HG02588 (cell line): ENCODE measurements around the gene EPHX1.

Experiments
- ATAC-seq: cut with Tn5 transposase; IDR thresholded peaks from one replicate; pipeline ENCODE4 v1.9.1; 2021; ENCODE audit warnings: mild to moderate bottlenecking, moderate library complexity; ENCODE audit not compliant: unreplicated experiment

EPHX1 gene

DNA sequence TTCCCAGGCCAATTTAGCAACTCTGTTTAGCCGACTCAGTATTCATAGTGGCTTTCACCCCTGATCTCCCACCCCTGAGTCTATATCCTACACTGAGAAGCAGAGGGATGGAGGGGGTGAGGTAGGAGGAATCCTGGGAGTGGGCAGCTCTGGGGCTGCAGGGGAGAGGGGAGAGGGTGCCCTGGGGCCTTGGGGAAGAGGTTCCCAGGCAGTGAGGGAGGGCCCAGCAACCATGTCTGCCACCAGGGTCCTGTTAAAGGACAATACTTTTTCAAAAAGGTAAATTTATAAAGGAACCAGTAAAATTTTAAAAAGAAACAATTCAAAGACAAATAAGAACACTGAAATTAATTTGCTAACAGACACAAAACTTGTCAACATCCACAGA lies 30.3 kb downstream of the EPHX1 start:
- no peak for ATAC-seq

DNA sequence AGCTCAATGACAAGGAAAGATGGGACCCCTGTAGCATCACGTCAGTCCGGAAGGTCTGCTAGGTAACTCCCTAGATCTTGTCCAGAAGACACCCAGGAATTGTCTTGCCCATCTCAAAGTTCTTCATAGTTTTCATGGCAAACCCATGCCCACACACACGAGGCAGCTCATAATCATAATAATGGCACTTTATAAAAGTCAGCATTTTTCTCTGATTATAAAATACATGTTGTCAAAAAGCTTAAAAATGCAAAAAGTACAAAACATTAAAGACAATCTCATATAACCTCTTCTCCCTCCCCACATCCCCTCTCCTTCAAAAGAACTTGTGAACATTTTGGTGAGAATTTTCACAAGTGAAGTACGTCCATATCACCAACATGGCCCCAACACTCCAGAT lies 30.8 kb downstream of the EPHX1 start:
- ATAC-seq = no peak

DNA sequence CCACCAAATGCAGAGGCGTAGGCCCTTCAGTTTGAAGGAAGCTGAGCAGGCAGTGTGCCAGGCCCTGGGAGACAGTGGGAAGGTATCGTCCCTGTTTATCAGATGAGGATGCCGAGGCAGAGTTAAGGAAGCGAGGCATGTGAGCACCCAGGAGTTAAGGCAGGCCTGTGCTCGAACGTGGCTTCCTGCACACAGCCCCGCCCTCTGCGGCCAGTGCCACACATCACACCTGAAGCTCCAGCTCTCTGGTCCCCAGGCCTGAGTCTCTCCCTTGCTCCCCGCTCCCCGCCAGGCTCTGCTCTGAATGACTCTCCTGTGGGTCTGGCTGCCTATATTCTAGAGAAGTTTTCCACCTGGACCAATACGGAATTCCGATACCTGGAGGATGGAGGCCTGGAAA lies 32.1 kb downstream of the EPHX1 start:
- ATAC-seq = no peak

DNA sequence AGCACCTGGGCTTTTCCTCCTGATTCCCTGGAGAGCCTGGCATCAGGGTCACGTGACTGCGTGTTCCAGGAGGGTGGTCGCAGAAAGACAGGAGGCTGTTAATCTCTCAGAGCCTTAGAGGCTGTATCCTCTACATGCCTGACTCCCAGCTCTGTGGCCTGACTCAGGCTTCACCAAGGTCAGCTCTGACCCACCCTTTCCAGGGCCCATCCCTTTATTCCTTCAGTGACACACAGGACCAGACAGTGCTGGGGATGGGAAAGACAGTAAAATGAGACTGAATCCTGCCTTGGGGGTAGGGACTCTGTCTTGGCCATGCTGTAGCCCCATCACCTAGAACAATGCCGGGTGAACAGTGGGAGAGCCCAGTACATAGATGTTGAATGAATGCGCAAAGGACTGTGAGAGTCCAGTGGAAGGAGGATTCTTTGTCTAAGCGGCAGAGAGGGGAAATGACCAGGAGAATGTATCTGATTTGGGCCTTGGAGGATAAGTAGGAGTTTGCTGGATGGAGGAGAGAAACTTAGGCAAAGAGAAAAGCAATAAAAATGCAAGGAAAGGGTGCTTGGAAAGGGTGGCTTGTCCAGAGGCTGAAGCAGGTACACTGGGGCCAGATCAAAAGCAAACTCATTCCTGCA lies 33.0 kb downstream of the EPHX1 start:
- no peak for ATAC-seq

DNA sequence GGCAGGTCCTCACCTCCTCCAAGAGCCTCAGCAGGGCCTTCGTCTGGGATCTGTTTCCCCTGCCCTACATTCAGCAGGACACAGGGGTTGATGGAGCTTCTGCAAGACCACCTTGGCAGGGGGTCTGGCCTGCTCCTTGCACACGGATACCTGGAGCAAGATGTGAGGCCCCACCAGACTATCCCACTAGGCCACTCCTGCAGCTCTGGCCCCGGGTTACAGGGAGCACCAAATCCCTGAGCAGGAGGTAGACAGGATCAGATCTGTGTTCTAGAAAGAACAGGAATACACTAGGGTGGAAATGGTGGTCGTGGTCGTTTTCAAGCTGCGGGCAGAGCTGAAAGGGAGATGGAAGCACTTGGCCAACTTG lies 33.5 kb downstream of the EPHX1 start:
- ATAC-seq = no peak

DNA sequence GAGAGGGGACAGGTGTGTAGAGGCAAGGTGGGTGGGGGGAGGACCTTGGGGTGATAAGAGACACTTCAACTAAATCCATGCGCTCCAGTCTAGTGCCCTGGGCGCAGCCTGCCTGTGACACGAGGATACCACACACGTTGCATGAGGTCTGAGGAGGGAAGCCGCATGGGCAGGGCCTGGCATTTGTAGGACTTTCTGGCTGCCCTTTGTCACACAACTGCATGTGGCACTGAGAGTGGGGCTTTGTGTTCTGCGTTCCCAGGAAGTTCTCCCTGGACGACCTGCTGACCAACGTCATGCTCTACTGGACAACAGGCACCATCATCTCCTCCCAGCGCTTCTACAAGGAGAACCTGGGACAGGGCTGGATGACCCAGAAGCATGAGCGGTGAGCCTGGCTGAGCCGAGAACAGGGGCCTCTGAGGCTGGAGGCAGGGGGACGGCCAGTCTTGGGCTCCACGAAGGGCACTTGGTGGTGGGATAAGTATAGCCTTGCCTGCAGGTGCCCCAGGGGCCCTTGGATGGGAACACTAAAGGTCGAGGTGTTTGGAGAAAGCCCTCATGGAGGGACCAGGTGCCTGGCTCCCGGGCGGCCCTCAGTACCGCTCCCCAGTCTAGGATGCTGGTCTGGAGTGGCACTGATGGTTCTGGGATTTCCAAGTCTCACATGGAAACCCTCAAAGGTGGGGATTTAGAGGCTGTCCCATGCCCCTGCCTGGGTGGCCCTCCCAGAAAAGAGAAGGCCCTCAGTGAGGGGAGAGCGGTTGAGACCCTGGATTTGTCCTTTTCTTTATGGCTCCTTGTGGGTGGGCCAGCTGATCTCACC lies 34.5 kb downstream of the EPHX1 start:
- ATAC-seq = no peak

DNA sequence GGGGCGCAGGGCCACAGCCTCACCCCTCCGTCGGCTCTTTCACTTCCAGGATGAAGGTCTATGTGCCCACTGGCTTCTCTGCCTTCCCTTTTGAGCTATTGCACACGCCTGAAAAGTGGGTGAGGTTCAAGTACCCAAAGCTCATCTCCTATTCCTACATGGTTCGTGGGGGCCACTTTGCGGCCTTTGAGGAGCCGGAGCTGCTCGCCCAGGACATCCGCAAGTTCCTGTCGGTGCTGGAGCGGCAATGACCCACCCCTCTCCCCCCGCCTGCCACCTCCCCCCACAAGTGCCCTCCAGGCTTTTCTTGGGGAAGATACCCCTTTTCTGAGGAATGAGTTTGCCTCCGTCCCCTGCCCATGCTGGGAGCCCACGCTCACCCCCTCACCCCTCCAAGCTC lies 35.2 kb downstream of the EPHX1 start:
- ATAC-seq = no peak

DNA sequence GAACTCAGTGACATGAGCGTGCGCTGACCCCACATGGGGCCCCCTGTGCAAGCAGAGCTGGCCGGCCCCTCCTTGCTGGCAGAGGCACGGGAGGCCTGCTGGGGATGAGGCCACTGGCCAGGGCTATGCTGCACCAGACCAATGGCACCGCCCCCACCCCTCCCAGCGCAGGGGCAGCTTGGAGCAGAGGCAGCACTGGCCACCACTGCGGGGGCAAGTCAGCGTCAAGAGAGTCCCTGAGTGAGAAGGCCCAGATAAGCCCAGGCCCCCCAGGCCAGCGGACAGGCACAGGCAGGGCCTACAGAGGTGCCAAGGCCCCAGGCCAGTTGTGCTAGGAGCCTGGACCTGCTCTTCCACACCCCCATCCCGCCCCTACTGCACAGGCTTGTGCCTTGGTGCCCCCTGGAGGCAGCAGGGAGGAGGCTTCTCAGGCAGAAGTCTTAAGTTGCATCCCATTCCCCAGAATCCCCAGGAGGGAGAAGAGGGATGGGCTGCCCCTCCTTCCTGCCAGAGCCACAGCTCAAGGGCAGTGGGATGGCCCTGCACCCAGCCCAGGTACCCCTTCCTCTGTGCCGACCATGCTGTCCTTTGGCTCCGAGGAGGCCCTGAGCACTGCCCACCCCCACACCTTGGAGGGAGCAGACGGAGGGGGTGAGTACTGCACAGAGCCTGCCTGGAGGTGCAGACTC lies 35.8 kb downstream of the EPHX1 start:
- ATAC-seq = no peak

DNA sequence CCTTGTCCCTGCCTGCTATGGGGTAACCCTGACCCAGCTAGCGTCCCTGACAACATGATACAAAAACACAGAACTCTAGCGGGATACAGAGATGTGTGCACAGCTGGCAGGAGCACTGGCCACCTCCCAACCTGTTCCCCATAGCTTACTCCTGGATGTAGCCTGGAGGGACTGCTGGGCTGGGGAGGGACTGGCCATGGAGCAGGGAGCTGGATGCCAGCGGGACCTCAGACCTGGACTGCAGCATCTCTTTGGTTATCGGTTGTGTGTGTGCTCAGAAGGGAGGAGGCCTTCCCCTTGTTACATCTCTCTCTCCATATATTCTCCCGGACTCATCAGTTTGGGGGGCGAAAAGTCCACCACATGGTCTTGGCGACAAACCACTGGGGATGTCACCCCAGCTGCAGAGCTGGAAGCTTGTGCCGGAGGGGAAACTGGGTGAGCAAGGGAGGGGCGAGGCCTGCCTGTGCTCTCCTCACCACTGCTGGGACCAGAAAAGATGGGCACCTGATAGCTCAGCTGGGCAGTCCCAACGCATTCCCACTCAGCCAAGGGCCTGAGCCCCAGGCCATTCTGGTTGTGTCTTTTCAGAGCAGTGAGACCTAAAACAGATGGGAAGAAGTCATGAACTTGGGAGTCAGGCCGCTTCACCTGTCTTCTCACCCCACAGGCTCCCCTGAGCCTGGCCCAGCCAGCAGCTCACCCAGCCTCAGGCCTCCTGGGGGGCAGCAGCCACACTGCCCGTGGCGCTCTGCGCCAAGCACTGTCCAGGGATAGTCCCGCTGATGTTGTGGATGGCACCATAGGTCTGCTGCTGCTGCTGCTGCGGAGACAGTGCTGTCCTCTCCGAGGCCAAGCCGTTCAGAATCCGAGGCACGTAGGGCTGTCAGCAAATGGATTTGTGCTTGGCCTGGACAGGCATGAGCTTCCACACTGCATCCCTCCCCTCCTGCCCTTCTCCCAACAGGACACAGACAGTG lies 36.7 kb downstream of the EPHX1 start:
- ATAC-seq = no peak

DNA sequence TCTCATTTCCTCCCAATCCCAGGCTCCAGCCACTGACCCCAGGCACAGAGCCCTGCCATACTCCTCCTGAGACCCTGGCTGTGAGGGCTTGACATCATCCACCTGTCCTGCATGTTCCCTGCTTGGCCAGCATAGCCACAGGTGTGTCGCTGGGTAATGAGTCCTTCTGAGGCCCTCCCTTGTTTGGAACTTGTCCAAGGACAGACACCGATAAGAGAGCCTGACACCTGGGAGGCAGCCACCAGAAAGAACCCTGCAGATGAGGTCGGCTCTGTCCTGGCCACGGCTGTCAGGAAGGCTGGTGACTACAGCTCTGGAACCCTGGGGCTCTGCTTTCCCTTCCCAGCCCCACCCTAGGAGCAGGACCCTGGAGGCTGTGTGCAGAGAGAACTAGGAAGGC lies 37.7 kb downstream of the EPHX1 start:
- ATAC-seq = peak; percentile 4

DNA sequence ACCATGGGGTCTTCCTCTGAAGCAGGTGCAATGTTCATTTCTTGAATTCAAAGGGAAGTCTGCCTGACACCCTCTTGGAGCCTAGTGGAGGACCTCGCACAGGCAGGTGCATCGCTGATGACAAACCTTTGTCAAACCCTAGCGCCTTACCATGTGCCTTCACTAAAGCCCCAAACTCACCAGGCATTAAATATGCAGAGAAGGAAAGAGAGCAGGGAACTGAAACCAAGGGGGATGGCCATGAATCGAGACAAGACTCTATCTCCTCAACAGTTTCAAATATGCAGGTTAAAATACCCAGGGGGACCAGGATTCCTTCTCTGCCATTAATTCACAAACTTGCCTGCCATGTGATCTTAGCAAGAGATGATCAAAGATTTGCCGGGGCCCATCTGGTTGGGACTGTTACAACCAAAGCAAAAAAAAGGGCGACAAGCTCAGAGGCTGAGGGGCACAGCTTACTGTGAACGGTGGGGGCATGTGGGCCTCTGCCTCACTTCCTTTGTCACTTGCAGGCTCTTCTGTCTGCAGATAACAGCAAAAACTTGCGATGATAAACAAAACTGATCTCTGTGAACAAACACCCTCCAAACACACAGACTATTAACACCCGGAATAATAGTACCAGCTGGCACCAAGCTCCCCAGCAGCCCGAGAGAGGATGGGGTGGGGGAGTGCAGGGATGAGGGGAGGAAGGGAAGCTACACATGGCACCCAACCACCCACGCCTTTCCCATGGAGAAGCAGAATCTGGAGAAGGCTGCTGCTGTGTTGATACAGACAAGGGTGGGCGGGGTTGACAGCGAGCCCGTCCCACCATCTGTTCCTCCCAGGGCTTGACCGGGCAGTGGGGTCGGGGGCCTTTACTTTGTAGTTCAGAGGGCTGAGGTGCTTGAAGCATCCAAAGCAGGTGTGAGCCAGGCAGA lies 38.4 kb downstream of the EPHX1 start:
- ATAC-seq = peak; percentile 72

DNA sequence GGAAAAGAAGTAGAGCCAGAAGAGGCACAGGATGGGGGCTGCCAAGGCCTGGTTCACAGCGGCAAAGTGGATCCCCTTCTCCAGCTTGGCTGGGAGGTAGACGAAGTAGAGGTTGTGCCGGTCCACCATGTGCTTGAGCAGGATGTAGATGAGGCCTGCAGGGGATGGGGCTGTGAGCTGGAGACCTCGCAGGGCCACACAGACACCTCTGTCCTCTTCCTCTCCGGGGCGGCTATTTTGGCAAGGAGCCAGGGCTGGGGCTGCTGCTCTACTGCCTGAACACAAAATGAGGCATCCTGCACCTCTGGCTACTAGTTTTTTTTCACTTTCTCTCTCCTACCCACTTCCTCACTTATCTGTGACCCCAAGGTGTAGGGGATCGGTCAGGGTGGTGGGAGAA lies 40.0 kb downstream of the EPHX1 start:
- no peak for ATAC-seq

DNA sequence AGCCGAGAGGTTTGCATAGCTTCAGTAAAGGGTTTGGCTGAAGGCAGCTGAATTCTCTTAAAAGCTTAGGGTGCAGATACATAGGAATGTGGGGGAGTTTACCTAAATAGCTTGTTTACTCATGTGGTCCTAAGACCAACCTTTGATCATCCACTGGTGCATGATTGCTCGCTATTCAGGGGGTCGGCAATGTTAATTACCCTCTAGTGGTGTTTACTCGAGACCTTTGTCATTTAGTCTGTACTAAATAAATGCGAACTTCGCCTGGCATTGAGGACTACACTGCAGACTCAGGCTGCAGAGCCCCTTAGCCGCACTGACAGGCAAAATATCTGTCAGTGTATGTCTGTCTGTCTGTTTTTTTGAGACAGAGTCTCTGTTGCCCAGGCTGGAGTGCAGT lies 40.4 kb downstream of the EPHX1 start:
- no peak for ATAC-seq

DNA sequence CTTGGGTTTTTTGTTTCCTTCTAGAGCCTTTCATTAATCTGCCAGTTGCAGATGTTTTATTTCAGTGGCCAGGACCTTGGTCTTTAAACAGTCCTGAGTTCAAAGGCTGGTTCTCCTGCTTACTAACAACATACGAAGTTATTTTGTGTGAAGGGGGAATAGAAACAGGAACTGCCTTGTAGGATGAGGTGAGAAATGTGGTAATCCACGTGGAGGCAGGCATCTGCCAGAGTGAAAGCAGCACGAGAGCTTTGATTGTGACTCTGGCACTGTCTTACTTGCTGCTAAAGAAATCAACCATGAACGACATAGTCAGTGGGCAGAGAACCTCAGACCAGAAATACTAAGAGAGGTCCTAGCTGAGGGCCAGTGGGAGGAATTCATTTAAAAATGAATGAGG lies 41.9 kb downstream of the EPHX1 start:
- ATAC-seq = peak; percentile 41

DNA sequence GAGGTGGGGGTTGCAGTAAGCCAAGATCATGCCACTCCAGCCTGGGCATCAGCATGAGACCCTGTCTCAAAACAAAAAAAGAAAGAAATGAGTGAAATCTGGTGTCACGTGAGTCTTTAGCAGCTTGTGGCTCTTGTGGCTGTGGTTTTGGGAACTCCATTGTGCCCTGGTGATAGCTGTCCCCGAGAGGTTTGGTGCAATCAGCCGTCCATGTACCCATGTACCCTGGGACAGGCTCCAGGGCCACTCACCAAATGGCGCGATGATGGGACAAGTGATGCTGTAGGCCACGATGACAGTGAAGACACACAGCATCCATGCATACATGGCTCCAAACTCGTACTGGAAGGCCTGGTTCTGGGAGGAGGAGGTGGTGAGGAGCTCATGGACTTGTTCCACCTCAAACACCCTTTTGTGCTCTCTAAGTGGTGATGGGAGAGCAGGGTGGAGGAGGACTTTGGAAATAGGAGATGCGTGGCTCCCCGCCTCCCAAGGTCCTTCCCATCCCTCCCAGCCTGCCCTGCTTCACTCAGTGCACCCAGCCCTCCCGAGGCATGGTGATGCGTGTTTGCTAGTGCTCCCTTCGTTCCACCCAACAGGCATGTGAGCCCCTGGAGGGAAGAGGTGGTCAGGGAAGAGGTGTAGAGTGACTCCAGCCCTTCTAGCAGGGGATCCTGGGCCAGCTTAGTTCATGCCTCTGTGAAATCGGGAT lies 42.6 kb downstream of the EPHX1 start:
- ATAC-seq = no peak

DNA sequence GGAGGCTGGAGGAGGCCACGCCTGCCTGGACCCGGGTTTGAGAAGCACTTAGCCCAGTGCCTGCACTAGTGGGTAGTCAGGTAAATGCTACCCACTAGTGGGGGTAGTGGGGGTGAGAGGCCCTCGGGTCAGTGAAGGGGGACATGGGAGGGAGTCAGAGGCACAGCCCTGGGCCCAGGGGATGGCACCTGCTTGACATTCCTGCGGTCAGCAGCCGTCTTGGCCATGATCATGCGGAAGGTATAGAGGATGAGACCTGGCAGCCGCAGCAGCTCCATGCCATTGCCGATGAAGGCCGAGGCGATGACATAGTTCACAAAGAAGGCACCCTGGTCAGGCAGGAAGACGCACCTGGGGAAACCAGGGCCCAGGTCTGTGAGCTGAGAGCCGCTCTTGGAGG lies 43.5 kb downstream of the EPHX1 start:
- no peak for ATAC-seq

DNA sequence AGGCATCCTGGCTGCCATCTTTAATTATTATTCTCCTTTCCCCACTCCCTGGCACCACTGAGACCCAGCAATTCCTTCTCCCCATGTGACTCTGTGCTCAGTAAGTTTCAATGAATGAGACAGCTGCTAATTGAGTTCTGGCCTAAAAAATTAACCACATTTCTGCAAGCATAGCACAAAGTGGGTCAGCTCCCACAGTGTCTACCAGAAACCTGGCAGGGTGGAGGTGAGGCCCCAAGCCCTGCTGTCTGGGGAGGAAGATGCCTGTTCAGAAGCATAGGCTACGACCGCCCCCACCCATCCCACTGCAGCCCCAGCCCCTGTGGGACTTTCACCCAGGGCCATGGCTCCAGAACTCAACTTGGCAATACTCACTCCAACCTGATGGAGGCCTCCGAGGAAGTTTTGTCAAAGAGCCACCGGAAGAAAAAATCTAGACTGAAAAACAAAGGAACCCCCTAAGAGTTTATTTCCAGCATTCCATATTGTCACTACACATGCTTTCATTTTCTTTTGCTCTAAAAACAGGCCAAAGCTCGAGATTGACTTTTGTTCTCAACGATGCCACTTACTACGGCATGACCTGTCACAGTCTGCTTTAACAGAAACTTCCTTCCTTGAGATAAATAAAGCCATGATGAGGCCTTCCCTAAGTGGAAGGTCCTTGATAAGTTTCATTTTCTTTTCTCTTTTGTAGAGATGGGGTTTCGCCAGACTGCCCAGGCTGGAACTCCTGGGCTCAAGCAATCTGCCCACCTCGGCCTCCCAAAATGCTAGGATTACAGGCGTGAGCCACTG lies 45.8 kb downstream of the EPHX1 start:
- no peak for ATAC-seq

DNA sequence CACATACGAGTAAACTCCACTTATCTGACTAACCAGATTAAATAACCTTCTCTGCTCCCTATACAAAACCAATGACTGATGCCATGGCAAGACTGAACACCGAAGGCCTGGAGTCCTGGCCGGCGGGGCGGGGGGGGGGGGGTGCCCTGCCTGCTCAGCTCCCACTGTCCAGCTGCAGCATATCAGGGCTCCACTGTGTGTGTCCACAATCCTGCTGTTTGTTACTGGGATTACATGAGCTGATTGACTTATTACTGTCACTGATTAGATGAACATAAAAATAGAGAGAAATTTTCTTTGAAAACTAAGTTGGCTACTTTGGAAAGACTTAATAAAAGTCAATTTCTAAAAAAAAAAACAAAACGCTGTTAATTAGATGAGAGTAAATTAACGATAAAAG lies 47.3 kb downstream of the EPHX1 start:
- ATAC-seq = no peak

DNA sequence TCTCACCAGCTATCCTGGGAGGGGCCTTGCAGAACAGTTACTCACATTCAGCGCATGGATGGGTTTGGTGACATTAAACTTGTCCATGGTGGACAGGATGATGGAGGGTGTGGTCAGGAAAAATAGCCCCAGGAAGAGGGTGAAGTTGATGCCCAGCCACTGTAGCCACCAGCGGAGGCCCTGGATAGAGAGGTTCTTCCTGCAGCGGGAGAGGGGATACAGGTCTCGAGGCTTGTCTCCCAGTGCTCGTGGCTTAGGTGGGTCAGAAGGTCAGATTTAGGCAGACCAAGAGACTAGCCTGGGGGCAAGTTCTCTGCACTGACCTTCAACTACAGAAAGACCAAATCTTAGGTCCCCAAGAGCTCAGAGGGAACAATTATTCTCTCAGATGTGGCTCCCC lies 49.2 kb downstream of the EPHX1 start:
- no peak for ATAC-seq
